Neuron (in vitro differentiated cells): Measurements from ENCODE around the gene GPX7.
A peak's percentile ranks its signal among the peaks of the same experiment; 100 is the strongest.

Source experiments
- H2AFZ ChIP-seq: one replicate; pipeline ENCODE4 v1.6.1; 2013; ENCODE audit warnings: low read depth, mild to moderate bottlenecking, inconsistent platforms, low read length, moderate library complexity
- H3K27me3 ChIP-seq: one replicate; pipeline ENCODE4 v1.6.1; 2013; ENCODE audit warnings: low read length; ENCODE audit not compliant: insufficient read depth
- H3K36me3 ChIP-seq: one replicate; pipeline ENCODE4 v1.6.1; 2013; ENCODE audit warnings: low read length; ENCODE audit not compliant: insufficient read depth
- H3K4me1 ChIP-seq: one replicate; pipeline ENCODE4 v1.6.1; 2013; ENCODE audit warnings: low read length; ENCODE audit not compliant: insufficient read depth
- H3K4me3 ChIP-seq: 2 replicates; pipeline ENCODE4 v1.5.1; 2013; ENCODE audit warnings: mild to moderate bottlenecking, low read length, moderate library complexity
- H3K9me3 ChIP-seq: one replicate; pipeline ENCODE4 v1.6.1; 2013; ENCODE audit warnings: low read length

The GPX7 gene

GRCh38 chr1:52623812-52624211, 21.6 kb downstream of the GPX7 start:
- Histone ChIP-seq H2AFZ (no peak overlapping the region), H3K4me1 (peaks cover 13% of the 10 kb centered on the region), H3K27me3 (no peaks in the 10 kb centered on the region), H3K9me3 (no peaks in the 10 kb centered on the region), H3K4me3 (no peak overlapping the region), H3K36me3 (no peaks in the 10 kb centered on the region)

- Histone ChIP-seq H3K4me1 (peaks cover 17% of the 10 kb centered on the region), H2AFZ (no peak overlapping the region), H3K27me3 (no peaks in the 10 kb centered on the region), H3K9me3 (no peaks in the 10 kb centered on the region), H3K36me3 (no peaks in the 10 kb centered on the region), H3K4me3 (no peak overlapping the region)
Measured at GRCh38 chr1:52627028-52627427, 24.9 kb downstream of the GPX7 start.

- Histone ChIP-seq H3K4me1 (peaks cover 17% of the 10 kb centered on the region), H3K4me3 (peak overlapping the region; percentile 34), H2AFZ (peak overlapping the region; percentile 35), H3K9me3 (peaks cover 2% of the 10 kb centered on the region), H3K27me3 (no peaks in the 10 kb centered on the region), H3K36me3 (no peaks in the 10 kb centered on the region)
Measured at GRCh38 chr1:52628614-52629324, 26.6 kb downstream of the GPX7 start.

- no peaks in the 10 kb centered on the region for H3K36me3 ChIP-seq
- H3K4me1 ChIP-seq, result peaks cover 17% of the 10 kb centered on the region
- H3K4me3 ChIP-seq, result peak overlapping the region; percentile 34
- H3K9me3 ChIP-seq, result peaks cover 2% of the 10 kb centered on the region
- H3K27me3 ChIP-seq, result no peaks in the 10 kb centered on the region
- peak overlapping the region; percentile 35 for H2AFZ ChIP-seq
Measured at GRCh38 chr1:52629325-52629643, 27.1 kb downstream of the GPX7 start.

- H3K4me3 ChIP-seq, result peak overlapping the region; percentile 34
- H3K27me3 ChIP-seq, result no peaks in the 10 kb centered on the region
- H3K9me3 ChIP-seq, result peaks cover 2% of the 10 kb centered on the region
- H3K36me3 ChIP-seq, result no peaks in the 10 kb centered on the region
- peaks cover 17% of the 10 kb centered on the region for H3K4me1 ChIP-seq
- H2AFZ ChIP-seq, result no peak overlapping the region
Measured at GRCh38 chr1:52629667-52630066, 27.5 kb downstream of the GPX7 start.

GRCh38 chr1:52631759-52632331, 29.7 kb downstream of the GPX7 start:
- Histone ChIP-seq H3K36me3 (no peaks in the 10 kb centered on the region), H2AFZ (no peak overlapping the region), H3K4me3 (no peak overlapping the region), H3K9me3 (peaks cover 6% of the 10 kb centered on the region), H3K27me3 (no peaks in the 10 kb centered on the region), H3K4me1 (peaks cover 22% of the 10 kb centered on the region)

GRCh38 chr1:52632732-52633290, 30.6 kb downstream of the GPX7 start, which contains the start of gene SHISAL2A:
SHISAL2A (plus strand) TSS chr1:52633168; CDS start chr1:52633494, 326 bp downstream.
- Histone ChIP-seq H3K4me3 (no peak within 1 kb of the TSS), H3K36me3 (no peaks in the 10 kb centered on the region), H3K4me1 (peaks cover 22% of the 10 kb centered on the region), H3K27me3 (no peaks in the 10 kb centered on the region), H2AFZ (no peak within 1 kb of the TSS), H3K9me3 (peaks cover 6% of the 10 kb centered on the region)

GRCh38 chr1:52633291-52633754, 31.2 kb downstream of the GPX7 start:
- Histone ChIP-seq H3K27me3 (no peaks in the 10 kb centered on the region), H3K4me3 (no peak overlapping the region), H3K9me3 (peaks cover 6% of the 10 kb centered on the region), H3K4me1 (peaks cover 25% of the 10 kb centered on the region), H2AFZ (no peak overlapping the region), H3K36me3 (no peaks in the 10 kb centered on the region)

GRCh38 chr1:52634111-52634510, 31.9 kb downstream of the GPX7 start:
- H3K4me3 ChIP-seq, result no peak overlapping the region
- no peaks in the 10 kb centered on the region for H3K27me3 ChIP-seq
- peaks cover 19% of the 10 kb centered on the region for H3K4me1 ChIP-seq
- no peaks in the 10 kb centered on the region for H3K36me3 ChIP-seq
- H2AFZ ChIP-seq, result no peak overlapping the region
- H3K9me3 ChIP-seq, result peaks cover 6% of the 10 kb centered on the region

GRCh38 chr1:52635321-52636089, 33.3 kb downstream of the GPX7 start:
- Histone ChIP-seq H3K9me3 (peaks cover 6% of the 10 kb centered on the region), H2AFZ (no peak overlapping the region), H3K36me3 (no peaks in the 10 kb centered on the region), H3K4me3 (no peak overlapping the region), H3K4me1 (peaks cover 23% of the 10 kb centered on the region), H3K27me3 (no peaks in the 10 kb centered on the region)

- no peak overlapping the region for H3K4me3 ChIP-seq
- no peaks in the 10 kb centered on the region for H3K27me3 ChIP-seq
- peaks cover 31% of the 10 kb centered on the region for H3K4me1 ChIP-seq
- no peak overlapping the region for H2AFZ ChIP-seq
- peaks cover 6% of the 10 kb centered on the region for H3K9me3 ChIP-seq
- no peaks in the 10 kb centered on the region for H3K36me3 ChIP-seq
Measured at GRCh38 chr1:52636721-52637695, 34.8 kb downstream of the GPX7 start.

- H3K4me3 ChIP-seq, result no peak overlapping the region
- H3K4me1 ChIP-seq, result peaks cover 31% of the 10 kb centered on the region
- H3K9me3 ChIP-seq, result peaks cover 6% of the 10 kb centered on the region
- no peaks in the 10 kb centered on the region for H3K36me3 ChIP-seq
- H2AFZ ChIP-seq, result no peak overlapping the region
- H3K27me3 ChIP-seq, result no peaks in the 10 kb centered on the region
Measured at GRCh38 chr1:52637946-52638345, 35.8 kb downstream of the GPX7 start.
